K562 (cell line): Measurements from ENCODE around the gene PHLDB3. TPM values are rescaled to one million over a fixed set of nuclear protein-coding genes. Genes with fewer than 3 reads are reported as not detected.
A peak's percentile ranks its signal among the peaks of the same experiment; 100 is the strongest.

ENCODE experiments used
- CBX1 ChIP-seq: sonication (generic); IDR thresholded peaks from 2 replicates; pipeline ENCODE4 v1.6.1; 2016; ENCODE audit warnings: antibody characterized with exemption, low read depth, mild to moderate bottlenecking
- CREB1 ChIP-seq, 2 experiments: sonication (generic) in 1 of 2; formaldehyde crosslinking in 1 of 2; IDR thresholded peaks; 2 replicates each; pipeline versions ENCODE4 v1.6.1 to v1.8.0; 2012 to 2022; ENCODE audit warnings: inconsistent platforms in 1 of 2, mild to moderate bottlenecking in 1 of 2, missing genetic modification reagents in 1 of 2, moderate library complexity in 1 of 2
- ESRRB ChIP-seq: fragments of 250-450 bp; sonication (Bioruptor Pico); IDR thresholded peaks from 2 replicates; pipeline ENCODE4 v1.5.0; 2020; ENCODE audit warnings: mild to moderate bottlenecking, moderate library complexity, borderline replicate concordance
- LCOR ChIP-seq: sonication (generic); formaldehyde crosslinking; IDR thresholded peaks from 2 replicates; pipeline ENCODE4 v1.8.0; 2022; ENCODE audit warnings: mild to moderate bottlenecking, missing genetic modification reagents
- MBD2 ChIP-seq: sonication (generic); IDR thresholded peaks from 2 replicates; pipeline ENCODE4 v1.6.1; 2016; ENCODE audit warnings: low read depth, borderline replicate concordance
- MCM3 ChIP-seq: fragments of 450-650 bp; IDR thresholded peaks from 2 replicates; pipeline ENCODE4 v1.6.1; 2016
- NONO ChIP-seq, 2 experiments: fragments of 200-400 bp in 1 of 2; fragments of 450-650 bp in 1 of 2; formaldehyde crosslinking in 1 of 2; IDR thresholded peaks; 2 replicates each; pipeline ENCODE4 v1.6.1; 2017; ENCODE audit warnings: low read depth in 2 of 2, mild to moderate bottlenecking in 2 of 2, moderate library complexity in 2 of 2, low read length in 1 of 2
- NR2C1 ChIP-seq, 2 experiments: fragments of 450-650 bp; IDR thresholded peaks; 2 replicates each; pipeline ENCODE4 v1.6.1; 2017; ENCODE audit warnings: mild to moderate bottlenecking in 2 of 2, antibody characterized with exemption in 1 of 2, inconsistent platforms in 1 of 2, missing compliant biosample characterization in 1 of 2, missing genetic modification characterization in 1 of 2
- NR2C2 ChIP-seq, 2 experiments: fragments of 200-800 bp in 1 of 2; sonication (Bioruptor generic) in 1 of 2; sonication (generic) in 1 of 2; formaldehyde crosslinking in 1 of 2; IDR thresholded peaks; 2 replicates each; pipeline versions ENCODE4 v1.6.1 to v1.8.0; 2016 to 2022; ENCODE audit warnings: mild to moderate bottlenecking in 1 of 2, missing compliant biosample characterization in 1 of 2, missing genetic modification characterization in 1 of 2, missing genetic modification reagents in 1 of 2
- NR4A1 ChIP-seq, 2 experiments: fragments of 250-450 bp in 1 of 2; fragments of 450-650 bp in 1 of 2; sonication (Bioruptor Pico) in 1 of 2; IDR thresholded peaks; 2 replicates each; pipeline versions ENCODE4 v1.4.0 to v1.6.1; 2016 to 2020; ENCODE audit warnings: mild to moderate bottlenecking in 2 of 2, missing compliant biosample characterization in 1 of 2, missing genetic modification characterization in 1 of 2, moderate library complexity in 1 of 2
- POLR2G ChIP-seq: fragments of 200-400 bp; formaldehyde crosslinking; IDR thresholded peaks from 2 replicates; pipeline ENCODE4 v1.6.1; 2017; ENCODE audit warnings: low read depth, mild to moderate bottlenecking, antibody characterized with exemption, low read length, moderate library complexity
- PRPF4 ChIP-seq: fragments of 200-400 bp; formaldehyde crosslinking; IDR thresholded peaks from one replicate; pipeline ENCODE4 v1.6.1; 2017; ENCODE audit warnings: low read length, low read depth, mild to moderate bottlenecking; ENCODE audit not compliant: insufficient read depth, poor library complexity, severe bottlenecking
- RHOXF2B ChIP-seq: fragments of 250-450 bp; sonication (Bioruptor Pico); conservative IDR thresholded peaks from 2 replicates; pipeline ENCODE4 v1.5.1; 2021
- SMAD1 ChIP-seq: fragments of 150-350 bp; IDR thresholded peaks from 2 replicates; pipeline ENCODE4 v1.6.1; 2014; ENCODE audit warnings: low read length, low read depth; ENCODE audit not compliant: partially characterized antibody
- SMARCA4 ChIP-seq: fragments of 450-650 bp; IDR thresholded peaks from 2 replicates; pipeline ENCODE4 v1.6.1; 2016
- SMARCE1 ChIP-seq: fragments of 450-650 bp; IDR thresholded peaks from 2 replicates; pipeline ENCODE4 v1.7.1; 2016; ENCODE audit warnings: mild to moderate bottlenecking
- ZFX ChIP-seq: sonication (generic); formaldehyde crosslinking; IDR thresholded peaks from 2 replicates; pipeline ENCODE4 v1.8.0; 2022; ENCODE audit warnings: mild to moderate bottlenecking, missing genetic modification reagents, moderate library complexity
- ZNF347 ChIP-seq: fragments of 450-650 bp; formaldehyde crosslinking; IDR thresholded peaks from 2 replicates; pipeline ENCODE4 v1.4.0; 2020; ENCODE audit warnings: low read depth, mild to moderate bottlenecking, moderate library complexity
- ZNF436 ChIP-seq: fragments of 250-450, 450-650 bp; sonication (Bioruptor Pico); formaldehyde crosslinking; IDR thresholded peaks from 2 replicates; pipeline ENCODE4 v1.7.0; 2020; ENCODE audit warnings: mild to moderate bottlenecking
- polyA plus RNA-seq, 8 experiments: library from polyadenylated mRNA; depleted of rRNA in 4 of 8; stranded (reverse) in 5 of 8; unstranded in 3 of 8; fragments of >200 nt; fragmentation: Nextera tagmentation in 2 of 8; fragmentation: Illumina TruSeq in 1 of 8; extraction: Ambion mirVana in 2 of 8; extraction: Trizol in 1 of 8; gene quantifications; 2 replicates each; pipeline versions ENCODE4 v1.2.1 to v1.2.3, GENCODE V29; 2011 to 2014; ENCODE audit warnings: inconsistent platforms in 1 of 8, missing spikeins in 1 of 8
- total RNA-seq, 7 experiments: library from RNA; depleted of rRNA in 6 of 7; stranded (reverse); fragments of >200 nt in 6 of 7; fragmentation: Illumina TruSeq in 2 of 7; extraction: Trizol in 2 of 7; gene quantifications; 2 replicates each; pipeline versions ENCODE4 v1.2.1 to v1.2.3, GENCODE V29; 2011 to 2021; ENCODE audit warnings: low replicate concordance in 1 of 7
- TF ChIP-seq, protein P1 (sequence below): fragments of 450-650 bp; formaldehyde crosslinking; IDR thresholded peaks from 2 replicates; pipeline ENCODE4 v1.4.0; 2022; ENCODE audit warnings: missing genetic modification characterization
- TF ChIP-seq, protein P2 (sequence below): fragments of 250-450 bp; sonication (Bioruptor Pico); IDR thresholded peaks from 2 replicates; pipeline ENCODE4 v1.8.0; 2021; ENCODE audit warnings: moderate library complexity, mild to moderate bottlenecking, inconsistent platforms
- TF ChIP-seq, protein P3 (sequence below): sonication (generic); formaldehyde crosslinking; IDR thresholded peaks from 2 replicates; pipeline ENCODE4 v1.8.1; 2023; ENCODE audit warnings: mild to moderate bottlenecking, missing genetic modification reagents, moderate library complexity

PHLDB3 gene
- total and polyA plus RNA-seq, 9 of the 15 experiments (the other 6 are each of a cell fraction or from before 2014, with no cell fraction given) = 0.04 to 23.5 (median 3.9) TPM

- TF ChIP-seq, protein P1, sequence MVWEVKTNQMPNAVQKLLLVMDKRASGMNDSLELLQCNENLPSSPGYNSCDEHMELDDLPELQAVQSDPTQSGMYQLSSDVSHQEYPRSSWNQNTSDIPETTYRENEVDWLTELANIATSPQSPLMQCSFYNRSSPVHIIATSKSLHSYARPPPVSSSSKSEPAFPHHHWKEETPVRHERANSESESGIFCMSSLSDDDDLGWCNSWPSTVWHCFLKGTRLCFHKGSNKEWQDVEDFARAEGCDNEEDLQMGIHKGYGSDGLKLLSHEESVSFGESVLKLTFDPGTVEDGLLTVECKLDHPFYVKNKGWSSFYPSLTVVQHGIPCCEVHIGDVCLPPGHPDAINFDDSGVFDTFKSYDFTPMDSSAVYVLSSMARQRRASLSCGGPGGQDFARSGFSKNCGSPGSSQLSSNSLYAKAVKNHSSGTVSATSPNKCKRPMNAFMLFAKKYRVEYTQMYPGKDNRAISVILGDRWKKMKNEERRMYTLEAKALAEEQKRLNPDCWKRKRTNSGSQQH (CRISPR knock-in tag) = 0 out of 2 replicates have a peak, but pooled peaks have one; percentile 3
- TF ChIP-seq MCM3 (no peak), SMAD1 (no peak), CREB1 (IDR thresholded peaks at IDR 0.05) (no peak), CREB1 (CRISPR knock-in tag; IDR thresholded peaks at IDR 0.05) (peak; percentile 25; the same call in 1 of the 2 replicates), RHOXF2B (CRISPR knock-in tag) (no peak), NR2C1 (IDR thresholded peaks at IDR 0.05) (peak; percentile 75), NR2C1 (tag; IDR thresholded peaks at IDR 0.05) (peak; percentile 59; the same call in 1 of the 2 replicates), MBD2 (0 out of 2 replicates have a peak, but pooled peaks have one; percentile 11), NR2C2 (CRISPR knock-in tag; IDR thresholded peaks at IDR 0.05) (no peak), NR2C2 (tag; IDR thresholded peaks at IDR 0.05) (peak; percentile 94), ESRRB (CRISPR knock-in tag) (no peak), SMARCA4 (0 out of 2 replicates have a peak, but pooled peaks have one; percentile 40), PRPF4 (no peak), NONO (IDR thresholded peaks at IDR 0.05; ENCODE audit: low read depth in 2 of 2, low read length in 1 of 2) (no peak), CBX1 (no peak; the same call in 1 of the 2 replicates), ZNF436 (no peak), ZFX (peak; percentile 64), NR4A1 (CRISPR knock-in tag; IDR thresholded peaks at IDR 0.05) (no peak), NR4A1 (tag; IDR thresholded peaks at IDR 0.05) (no peak), SMARCE1 (peak; percentile 75), LCOR (peak; percentile 58; the same call in 1 of the 2 replicates), POLR2G (peak; percentile 79), ZNF347 (no peak)
- TF ChIP-seq, protein P2, sequence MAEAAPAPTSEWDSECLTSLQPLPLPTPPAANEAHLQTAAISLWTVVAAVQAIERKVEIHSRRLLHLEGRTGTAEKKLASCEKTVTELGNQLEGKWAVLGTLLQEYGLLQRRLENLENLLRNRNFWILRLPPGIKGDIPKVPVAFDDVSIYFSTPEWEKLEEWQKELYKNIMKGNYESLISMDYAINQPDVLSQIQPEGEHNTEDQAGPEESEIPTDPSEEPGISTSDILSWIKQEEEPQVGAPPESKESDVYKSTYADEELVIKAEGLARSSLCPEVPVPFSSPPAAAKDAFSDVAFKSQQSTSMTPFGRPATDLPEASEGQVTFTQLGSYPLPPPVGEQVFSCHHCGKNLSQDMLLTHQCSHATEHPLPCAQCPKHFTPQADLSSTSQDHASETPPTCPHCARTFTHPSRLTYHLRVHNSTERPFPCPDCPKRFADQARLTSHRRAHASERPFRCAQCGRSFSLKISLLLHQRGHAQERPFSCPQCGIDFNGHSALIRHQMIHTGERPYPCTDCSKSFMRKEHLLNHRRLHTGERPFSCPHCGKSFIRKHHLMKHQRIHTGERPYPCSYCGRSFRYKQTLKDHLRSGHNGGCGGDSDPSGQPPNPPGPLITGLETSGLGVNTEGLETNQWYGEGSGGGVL (CRISPR knock-in tag) = no peak
- TF ChIP-seq, protein P3, sequence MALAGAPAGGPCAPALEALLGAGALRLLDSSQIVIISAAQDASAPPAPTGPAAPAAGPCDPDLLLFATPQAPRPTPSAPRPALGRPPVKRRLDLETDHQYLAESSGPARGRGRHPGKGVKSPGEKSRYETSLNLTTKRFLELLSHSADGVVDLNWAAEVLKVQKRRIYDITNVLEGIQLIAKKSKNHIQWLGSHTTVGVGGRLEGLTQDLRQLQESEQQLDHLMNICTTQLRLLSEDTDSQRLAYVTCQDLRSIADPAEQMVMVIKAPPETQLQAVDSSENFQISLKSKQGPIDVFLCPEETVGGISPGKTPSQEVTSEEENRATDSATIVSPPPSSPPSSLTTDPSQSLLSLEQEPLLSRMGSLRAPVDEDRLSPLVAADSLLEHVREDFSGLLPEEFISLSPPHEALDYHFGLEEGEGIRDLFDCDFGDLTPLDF (CRISPR knock-in tag) = no peak
Measured at GRCh38 chr19:43503501-43504425, 783 bp downstream of the PHLDB3 start (continued).
